CD4-positive, CD25-positive, alpha-beta regulatory T cell (primary cell): ENCODE data around the gene EPHA5. TPM values are rescaled to one million over a fixed set of nuclear protein-coding genes. Genes with fewer than 3 reads are reported as not detected.

Experiments
- ATAC-seq, 2 donors: fragments of 150-1000 bp; cut with Tn5 transposase; one replicate each; pipeline ENCODE4 v1.10.0; 2021; ENCODE audit warnings: low read depth in 2 of 2, moderate number of reproducible peaks in 2 of 2, moderate library complexity in 1 of 2
- DNase-seq, 3 donors: peaks; one replicate each; pipeline versions ENCODE4 v3.0.0 to v3.0.0-alpha.2; 2012 to 2022; ENCODE audit warnings: mixed read lengths in 1 of 3
- H3K27ac ChIP-seq: one replicate; pipeline ENCODE4 v1.7.0; 2013; ENCODE audit warnings: mild to moderate bottlenecking, low read length; ENCODE audit not compliant: insufficient read depth, poor library complexity, severe bottlenecking
- H3K27me3 ChIP-seq: one replicate; pipeline ENCODE4 v1.7.0; 2013; ENCODE audit warnings: low read length; ENCODE audit not compliant: control insufficient read depth, insufficient read depth
- H3K36me3 ChIP-seq: one replicate; pipeline ENCODE4 v1.7.0; 2013; ENCODE audit warnings: mild to moderate bottlenecking, low read length, moderate library complexity; ENCODE audit not compliant: control insufficient read depth, insufficient read depth
- H3K4me1 ChIP-seq: 2 replicates; pipeline ENCODE4 v1.7.0; 2013; ENCODE audit warnings: mild to moderate bottlenecking, low read length; ENCODE audit not compliant: insufficient read depth, control insufficient read depth, poor library complexity, severe bottlenecking
- H3K4me3 ChIP-seq: one replicate; pipeline ENCODE4 v1.7.0; 2013; ENCODE audit warnings: low read depth, mild to moderate bottlenecking, low read length, moderate library complexity
- H3K9me3 ChIP-seq, 2 experiments: 1 replicate in 1 of 2; 2 replicates in 1 of 2; pipeline ENCODE4 v1.7.0; 2013; ENCODE audit warnings: low read length in 2 of 2, mild to moderate bottlenecking in 1 of 2, moderate library complexity in 1 of 2; ENCODE audit not compliant: control insufficient read depth in 2 of 2
- H3K27ac Mint-ChIP-seq, 3 donors: one replicate each; pipeline ENCODE4 v1.8.0; 2020 to 2022; ENCODE audit warnings: mild to moderate bottlenecking in 3 of 3, mixed read lengths in 3 of 3, moderate library complexity in 2 of 3
- H3K27me3 Mint-ChIP-seq: one replicate; pipeline ENCODE4 v1.8.0; 2022; ENCODE audit warnings: mild to moderate bottlenecking, mixed read lengths
- H3K36me3 Mint-ChIP-seq: one replicate; pipeline ENCODE4 v1.8.0; 2020; ENCODE audit warnings: mixed read lengths
- H3K4me1 Mint-ChIP-seq, 4 donors: one replicate each; pipeline ENCODE4 v1.8.0; 2020 to 2022; ENCODE audit warnings: mixed read lengths in 4 of 4, mild to moderate bottlenecking in 1 of 4
- H3K4me3 Mint-ChIP-seq, 4 donors: one replicate each; pipeline ENCODE4 v1.8.0; 2020 to 2022; ENCODE audit warnings: mild to moderate bottlenecking in 4 of 4, mixed read lengths in 4 of 4, moderate library complexity in 3 of 4
- H3K9me3 Mint-ChIP-seq, 7 donors: one replicate each; pipeline ENCODE4 v1.8.0; 2020 to 2022; ENCODE audit warnings: mixed read lengths in 7 of 7, mild to moderate bottlenecking in 3 of 7, moderate library complexity in 2 of 7
- polyA plus RNA-seq, 4 donors: library from polyadenylated mRNA; unstranded; fragments of 300-500 nt; fragmentation: Illumina TruSeq; gene quantifications; one replicate each; pipeline ENCODE4 v1.2.3, GENCODE V29; 2021
- total RNA-seq: library from RNA; stranded (reverse); gene quantifications from one replicate; pipeline ENCODE4 v1.2.3, GENCODE V29; 2022

EPHA5 gene
- total and polyA plus RNA-seq, 5 donors from 2014 or later: not detected

- Histone ChIP-seq H3K27ac (no peak overlapping the region), H3K4me1 (no peaks in the 10 kb centered on the region), H3K36me3 (no peaks in the 10 kb centered on the region), H3K27me3 (no peaks in the 10 kb centered on the region), H3K4me3 (no peak overlapping the region), H3K9me3 (peaks cover 0 to under 1% of the 10 kb centered on the region in 2 experiments)
- Mint-ChIP-seq H3K9me3 (peaks cover 0 to 15% (median 8%) of the 10 kb centered on the region in 7 donors), H3K27ac (no peak overlapping the region), H3K36me3 (no peaks in the 10 kb centered on the region), H3K27me3 (no peaks in the 10 kb centered on the region), H3K4me1 (no peaks in the 10 kb centered on the region), H3K4me3 (no peak overlapping the region)
- ATAC-seq (no peak), DNase-seq (no peak)
Measured at GRCh38 chr4:65495439-65495838, 174.8 kb downstream of the EPHA5 start.

GRCh38 chr4:65482410-65482809 is 187.9 kb downstream of the EPHA5 start:
- Mint-ChIP-seq H3K27me3 (no peaks in the 10 kb centered on the region), H3K9me3 (peaks cover under 1 to 24% (median 6%) of the 10 kb centered on the region in 7 donors), H3K27ac (no peak overlapping the region), H3K4me3 (no peak overlapping the region), H3K36me3 (no peaks in the 10 kb centered on the region), H3K4me1 (no peaks in the 10 kb centered on the region)
- Histone ChIP-seq H3K27me3 (no peaks in the 10 kb centered on the region), H3K9me3 (no peaks in the 10 kb centered on the region), H3K4me3 (no peak overlapping the region), H3K4me1 (no peaks in the 10 kb centered on the region), H3K36me3 (no peaks in the 10 kb centered on the region), H3K27ac (no peak overlapping the region)
- DNase-seq (no peak), ATAC-seq (no peak)

DNA sequence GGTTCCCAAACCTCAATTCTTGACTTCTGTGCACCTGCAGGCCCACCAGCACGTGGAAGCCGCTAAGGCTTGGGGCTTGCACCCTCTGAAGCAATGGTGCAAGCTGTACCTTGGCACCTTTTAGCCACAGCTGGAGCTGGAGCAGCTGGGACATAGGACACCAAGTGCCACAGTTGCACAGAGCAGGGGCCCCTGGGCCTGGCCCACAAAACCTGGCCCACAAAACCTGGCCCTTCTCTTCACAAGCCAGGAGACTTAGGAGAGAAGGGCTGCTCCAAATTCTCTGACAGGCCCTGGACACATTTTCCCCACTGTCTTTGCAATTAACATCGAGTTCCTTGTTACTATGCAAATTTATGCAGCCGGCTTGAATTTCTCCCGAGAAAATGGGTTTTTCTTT is 197.8 kb downstream of the EPHA5 start:
- H3K27ac Mint-ChIP-seq: no peak overlapping the region
- Histone ChIP-seq H3K4me3 (no peak overlapping the region), H3K27me3 (no peaks in the 10 kb centered on the region), H3K27ac (no peak overlapping the region), H3K4me1 (no peaks in the 10 kb centered on the region), H3K9me3 (peaks cover 0 to 5% of the 10 kb centered on the region in 2 experiments), H3K36me3 (no peaks in the 10 kb centered on the region)
- H3K9me3 Mint-ChIP-seq: peaks cover 0 to 36% (median 5%) of the 10 kb centered on the region in 7 donors
- DNase-seq: no peak
- H3K4me3 Mint-ChIP-seq: no peak overlapping the region
- ATAC-seq: no peak
- H3K36me3 Mint-ChIP-seq: no peaks in the 10 kb centered on the region
- no peaks in the 10 kb centered on the region for H3K27me3 Mint-ChIP-seq
- no peaks in the 10 kb centered on the region for H3K4me1 Mint-ChIP-seq

- no peak overlapping the region for H3K27ac ChIP-seq
- H3K36me3 ChIP-seq: no peaks in the 10 kb centered on the region
- no peak for ATAC-seq
- no peaks in the 10 kb centered on the region for H3K4me1 ChIP-seq
- H3K4me1 Mint-ChIP-seq: no peaks in the 10 kb centered on the region
- H3K27me3 ChIP-seq: no peaks in the 10 kb centered on the region
- H3K4me3 Mint-ChIP-seq: no peak overlapping the region
- no peaks in the 10 kb centered on the region for H3K36me3 Mint-ChIP-seq
- no peak overlapping the region for H3K27ac Mint-ChIP-seq
- DNase-seq: no peak
- H3K9me3 Mint-ChIP-seq: peaks cover 6 to 41% (median 10%) of the 10 kb centered on the region in 7 donors
- H3K4me3 ChIP-seq: no peak overlapping the region
- H3K27me3 Mint-ChIP-seq: no peaks in the 10 kb centered on the region
- H3K9me3 ChIP-seq: peaks cover 0 to under 1% of the 10 kb centered on the region in 2 experiments
Measured at GRCh38 chr4:65467068-65467680, 203.1 kb downstream of the EPHA5 start.

DNA sequence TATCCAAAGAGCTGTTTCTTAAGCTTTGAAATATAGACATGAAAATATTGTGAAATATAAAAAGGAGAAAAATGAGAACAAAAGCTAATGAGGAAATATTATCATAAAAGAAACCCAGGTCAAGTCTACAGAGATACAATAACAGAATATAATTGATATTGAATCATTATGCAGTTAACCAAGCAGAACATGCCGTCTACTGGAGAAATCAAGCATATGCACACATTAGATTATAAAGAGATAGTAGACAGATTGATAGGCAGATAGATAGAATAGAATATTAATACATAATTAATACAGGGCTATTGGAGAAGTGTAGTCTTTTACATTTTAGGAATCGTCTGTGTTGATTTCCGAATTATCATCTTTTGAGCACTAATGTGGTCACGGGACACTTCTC is 208.5 kb downstream of the EPHA5 start:
- H3K36me3 ChIP-seq: no peaks in the 10 kb centered on the region
- Mint-ChIP-seq H3K27ac (no peak overlapping the region), H3K36me3 (no peaks in the 10 kb centered on the region), H3K9me3 (peaks cover 3 to 13% (median 7%) of the 10 kb centered on the region in 7 donors), H3K4me1 (no peaks in the 10 kb centered on the region), H3K4me3 (no peak overlapping the region), H3K27me3 (no peaks in the 10 kb centered on the region)
- H3K27me3 ChIP-seq: no peaks in the 10 kb centered on the region
- no peaks in the 10 kb centered on the region for H3K4me1 ChIP-seq
- no peaks in the 10 kb centered on the region for H3K9me3 ChIP-seq
- DNase-seq (no peak), ATAC-seq (no peak)
- H3K27ac ChIP-seq: no peak overlapping the region
- no peak overlapping the region for H3K4me3 ChIP-seq

DNA sequence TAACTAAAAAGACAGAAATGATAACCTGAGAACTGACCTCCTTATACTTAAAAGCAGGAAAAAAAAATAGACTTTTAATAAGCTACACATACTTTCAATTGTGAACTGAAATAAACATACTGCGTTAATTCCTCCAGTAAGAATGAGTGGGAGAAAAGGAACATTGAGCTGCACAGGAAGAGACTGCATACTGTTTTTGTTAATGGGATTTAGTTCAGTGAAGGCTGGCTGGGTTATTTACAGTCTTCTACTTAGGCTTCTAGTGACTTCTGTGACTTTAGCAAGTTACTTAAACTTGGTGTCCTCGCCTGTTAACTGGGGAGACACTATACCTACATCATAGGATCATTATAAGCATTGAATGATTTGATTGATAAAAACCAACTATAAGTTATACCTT is 213.3 kb downstream of the EPHA5 start:
- no peak overlapping the region for H3K27ac Mint-ChIP-seq
- Histone ChIP-seq H3K9me3 (no peaks in the 10 kb centered on the region), H3K27ac (no peak overlapping the region), H3K4me3 (no peak overlapping the region), H3K36me3 (no peaks in the 10 kb centered on the region), H3K4me1 (no peaks in the 10 kb centered on the region), H3K27me3 (no peaks in the 10 kb centered on the region)
- H3K9me3 Mint-ChIP-seq: peaks cover 0 to 11% (median 4%) of the 10 kb centered on the region in 7 donors
- H3K4me1 Mint-ChIP-seq: no peaks in the 10 kb centered on the region
- DNase-seq (no peak), ATAC-seq (no peak)
- H3K36me3 Mint-ChIP-seq: no peaks in the 10 kb centered on the region
- H3K4me3 Mint-ChIP-seq: no peak overlapping the region
- H3K27me3 Mint-ChIP-seq: no peaks in the 10 kb centered on the region

GRCh38 chr4:65456579-65456978 is 213.7 kb downstream of the EPHA5 start:
- no peaks in the 10 kb centered on the region for H3K4me1 ChIP-seq
- Mint-ChIP-seq H3K27me3 (no peaks in the 10 kb centered on the region), H3K9me3 (peaks cover 0 to 11% (median 4%) of the 10 kb centered on the region in 7 donors), H3K27ac (no peak overlapping the region), H3K4me3 (no peak overlapping the region), H3K36me3 (no peaks in the 10 kb centered on the region), H3K4me1 (no peaks in the 10 kb centered on the region)
- DNase-seq: no peak
- no peak for ATAC-seq
- no peak overlapping the region for H3K27ac ChIP-seq
- H3K9me3 ChIP-seq: no peaks in the 10 kb centered on the region
- no peaks in the 10 kb centered on the region for H3K27me3 ChIP-seq
- no peak overlapping the region for H3K4me3 ChIP-seq
- H3K36me3 ChIP-seq: no peaks in the 10 kb centered on the region

DNA sequence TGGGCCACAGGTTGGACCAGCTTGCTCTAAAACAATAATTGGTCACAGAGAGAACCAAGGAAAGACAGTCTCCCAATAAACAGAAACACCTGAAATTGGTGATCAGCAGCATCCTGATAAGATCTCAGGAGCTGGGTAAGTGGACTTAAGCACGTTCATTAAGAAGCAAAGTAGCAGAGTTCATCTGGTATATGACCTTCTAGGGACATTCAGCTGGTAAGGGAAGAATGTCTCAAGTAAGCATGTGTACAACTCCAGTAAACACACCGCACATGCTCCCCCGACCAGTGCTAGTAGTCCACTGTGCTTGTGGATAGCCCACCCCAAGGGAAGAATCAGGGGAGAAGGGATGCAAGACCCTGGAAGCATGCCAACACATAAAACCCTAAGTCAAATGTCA is 216.9 kb downstream of the EPHA5 start:
- no peaks in the 10 kb centered on the region for H3K36me3 Mint-ChIP-seq
- H3K4me3 ChIP-seq: no peak overlapping the region
- no peak for ATAC-seq
- H3K4me3 Mint-ChIP-seq: no peak overlapping the region
- H3K27ac Mint-ChIP-seq: no peak overlapping the region
- DNase-seq: no peak
- no peak overlapping the region for H3K27ac ChIP-seq
- peaks cover 0 to 11% (median 5%) of the 10 kb centered on the region in 7 donors for H3K9me3 Mint-ChIP-seq
- no peaks in the 10 kb centered on the region for H3K4me1 Mint-ChIP-seq
- H3K27me3 ChIP-seq: no peaks in the 10 kb centered on the region
- no peaks in the 10 kb centered on the region for H3K4me1 ChIP-seq
- H3K9me3 ChIP-seq: no peaks in the 10 kb centered on the region
- no peaks in the 10 kb centered on the region for H3K36me3 ChIP-seq
- no peaks in the 10 kb centered on the region for H3K27me3 Mint-ChIP-seq
